Measurements from ENCODE around the gene C1QTNF1. TPM values are rescaled to one million over a fixed set of nuclear protein-coding genes. Genes with fewer than 3 reads are reported as not detected.
A peak's percentile ranks its signal among the peaks of the same experiment; 100 is the strongest.

Gene C1QTNF1, protein sequence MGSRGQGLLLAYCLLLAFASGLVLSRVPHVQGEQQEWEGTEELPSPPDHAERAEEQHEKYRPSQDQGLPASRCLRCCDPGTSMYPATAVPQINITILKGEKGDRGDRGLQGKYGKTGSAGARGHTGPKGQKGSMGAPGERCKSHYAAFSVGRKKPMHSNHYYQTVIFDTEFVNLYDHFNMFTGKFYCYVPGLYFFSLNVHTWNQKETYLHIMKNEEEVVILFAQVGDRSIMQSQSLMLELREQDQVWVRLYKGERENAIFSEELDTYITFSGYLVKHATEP
- 3.1 TPM for polyA plus RNA-seq
- long read RNA-seq, donor 1: 0 reads
- long read RNA-seq, donor 2, partial matches to known transcripts: 0 of 2 reads
- long read RNA-seq, donor 2, other reads (novel, unspliced or antisense): 0 of 2 reads
- long read RNA-seq, donor 3: 0 reads
- long read RNA-seq, donor 4: 0 reads
- long read RNA-seq, donor 5: 0 reads
- long read RNA-seq, donor 6, partial matches to known transcripts: 0 of 2 reads
- long read RNA-seq, donor 6, other reads (novel, unspliced or antisense): 0 of 2 reads
- long read RNA-seq, donor 7, partial matches to known transcripts: 0 of 2 reads
- long read RNA-seq, donor 7, other reads (novel, unspliced or antisense): 0 of 2 reads
- long read RNA-seq, donor 8, partial matches to known transcripts: 0 of 1 reads
- long read RNA-seq, donor 8, other reads (novel, unspliced or antisense): 0 of 1 reads
- long read RNA-seq, donor 9, partial matches to known transcripts: 0 of 2 reads
- long read RNA-seq, donor 9, other reads (novel, unspliced or antisense): 0 of 2 reads
- long read RNA-seq, donor 10, partial matches to known transcripts: 0 of 1 reads
- long read RNA-seq, donor 10, other reads (novel, unspliced or antisense): 0 of 1 reads
- long read RNA-seq, donor 11: 0 reads

DNA sequence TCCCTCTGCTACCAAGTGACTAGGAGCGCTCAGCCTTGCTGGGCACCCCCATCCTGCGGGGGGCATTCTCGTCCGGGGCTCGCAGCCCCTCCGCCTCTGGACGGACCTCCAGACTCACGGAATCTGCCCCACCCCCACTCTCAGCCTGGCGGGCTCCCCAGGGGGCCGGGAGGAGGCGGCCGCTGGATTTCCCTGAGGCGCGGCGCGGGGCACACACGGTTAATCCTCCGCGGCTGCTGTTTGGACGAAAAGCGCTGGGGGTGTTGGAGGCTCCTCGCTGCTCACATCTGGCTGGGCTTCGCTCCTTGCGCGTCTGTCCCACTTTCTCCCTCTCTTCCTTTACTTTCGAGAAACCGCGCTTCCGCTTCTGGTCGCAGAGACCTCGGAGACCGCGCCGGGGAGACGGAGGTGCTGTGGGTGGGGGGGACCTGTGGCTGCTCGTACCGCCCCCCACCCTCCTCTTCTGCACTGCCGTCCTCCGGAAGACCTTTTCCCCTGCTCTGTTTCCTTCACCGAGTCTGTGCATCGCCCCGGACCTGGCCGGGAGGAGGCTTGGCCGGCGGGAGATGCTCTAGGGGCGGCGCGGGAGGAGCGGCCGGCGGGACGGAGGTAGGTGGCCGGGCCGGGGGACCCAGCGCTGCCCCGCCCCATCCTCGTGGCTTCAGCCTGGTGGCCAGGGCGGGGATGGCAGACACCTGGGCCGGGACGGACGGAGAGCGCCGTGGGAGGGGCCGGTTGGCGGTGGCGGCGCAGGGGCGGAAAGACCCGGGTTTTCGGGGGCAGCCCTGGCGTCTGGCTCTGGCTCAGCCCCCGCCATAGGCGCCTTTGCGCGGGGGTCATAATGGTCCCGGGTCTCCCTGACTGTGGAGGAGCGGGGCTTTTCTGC, at the start of gene C1QTNF1:
Gene C1QTNF1 (plus strand): TSS at position 284 of the 886 bp plus-strand sequence. CDS start 19,800 bp downstream, outside the sequence.
- DNase-seq: peak in 1 of 2 donors; percentile 43
- no CpG with 5 or more reads among the region's 77 CpGs for WGBS (ENCODE audit: insufficient coverage, low lambda C conversion rate)
- H3K4me1 ChIP-seq (ENCODE audit: control insufficient read depth, insufficient read depth, low read length): peaks cover 51% of the 10 kb centered on the region
- H3K27me3 ChIP-seq (ENCODE audit: control insufficient read depth, insufficient read depth, low read length): peaks cover 31% of the 10 kb centered on the region
- no peaks in the 10 kb centered on the region for H3K36me3 ChIP-seq (ENCODE audit: control insufficient read depth, insufficient read depth, low read length)
- H3K4me3 ChIP-seq (ENCODE audit: low read length): peak within 1 kb of the TSS; percentile 49
- H3K27ac ChIP-seq (ENCODE audit: low read length): no peak within 1 kb of the TSS
- peaks cover 5% of the 10 kb centered on the region for H3K9me3 ChIP-seq (ENCODE audit: control insufficient read depth, low read depth, low read length)

DNA sequence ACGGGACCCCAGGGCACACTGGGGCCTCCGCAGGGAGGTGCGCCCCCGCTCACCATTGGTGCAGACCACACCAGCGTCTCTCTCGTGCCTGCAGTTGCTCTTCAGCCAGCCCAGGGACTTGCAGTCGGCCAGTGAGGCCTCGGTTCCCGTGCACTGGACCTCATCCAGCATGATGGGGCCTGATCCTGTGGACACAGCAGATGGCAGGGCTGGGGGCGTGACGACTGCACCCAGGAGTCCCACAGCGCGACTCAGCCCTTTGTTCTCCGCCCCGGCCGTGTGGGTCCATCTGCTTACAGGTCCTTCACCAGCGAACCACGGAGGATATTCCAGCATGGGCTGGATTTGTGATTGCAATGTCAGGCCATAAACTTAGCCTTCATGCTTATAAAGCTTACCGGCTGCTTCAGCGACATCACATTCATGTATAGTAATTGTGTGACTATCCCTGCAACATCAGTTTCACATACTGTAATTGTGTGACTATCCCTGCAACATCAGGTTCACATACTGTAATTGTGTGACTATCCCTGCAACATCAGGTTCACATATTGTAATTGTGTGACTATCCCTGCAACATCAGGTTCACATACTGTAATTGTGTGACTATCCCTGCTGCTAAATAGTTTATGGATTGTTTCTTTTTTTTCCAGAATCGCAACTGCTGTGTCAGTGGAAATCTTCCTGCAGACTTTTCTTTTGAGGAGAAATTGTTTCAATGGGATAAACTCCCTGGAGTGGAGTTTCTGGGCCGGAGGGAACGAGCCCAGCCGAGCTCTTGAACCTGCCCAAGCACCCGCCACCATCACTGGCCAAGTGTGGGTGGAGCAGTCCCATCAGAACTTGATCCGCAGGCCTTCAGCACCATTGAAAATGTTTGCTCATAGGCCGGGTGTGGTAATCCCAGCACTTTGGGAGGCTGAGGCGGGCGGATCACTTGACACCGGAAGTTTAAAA, 49.1 kb upstream of the C1QTNF1 start:
- peaks cover 55% of the 10 kb centered on the region for H3K36me3 ChIP-seq (ENCODE audit: control insufficient read depth, insufficient read depth, low read length)
- peaks cover 50% of the 10 kb centered on the region for H3K4me1 ChIP-seq (ENCODE audit: control insufficient read depth, insufficient read depth, low read length)
- no peak overlapping the region for H3K4me3 ChIP-seq (ENCODE audit: low read length)
- peak overlapping the region; percentile 34 for H3K27ac ChIP-seq (ENCODE audit: low read length)
- no peaks in the 10 kb centered on the region for H3K27me3 ChIP-seq (ENCODE audit: control insufficient read depth, insufficient read depth, low read length)
- WGBS (ENCODE audit: insufficient coverage, low lambda C conversion rate): no CpG with 5 or more reads among the region's 30 CpGs
- DNase-seq: peak in 1 of 2 donors; percentile 58
- no peaks in the 10 kb centered on the region for H3K9me3 ChIP-seq (ENCODE audit: control insufficient read depth, low read depth, low read length)

DNA sequence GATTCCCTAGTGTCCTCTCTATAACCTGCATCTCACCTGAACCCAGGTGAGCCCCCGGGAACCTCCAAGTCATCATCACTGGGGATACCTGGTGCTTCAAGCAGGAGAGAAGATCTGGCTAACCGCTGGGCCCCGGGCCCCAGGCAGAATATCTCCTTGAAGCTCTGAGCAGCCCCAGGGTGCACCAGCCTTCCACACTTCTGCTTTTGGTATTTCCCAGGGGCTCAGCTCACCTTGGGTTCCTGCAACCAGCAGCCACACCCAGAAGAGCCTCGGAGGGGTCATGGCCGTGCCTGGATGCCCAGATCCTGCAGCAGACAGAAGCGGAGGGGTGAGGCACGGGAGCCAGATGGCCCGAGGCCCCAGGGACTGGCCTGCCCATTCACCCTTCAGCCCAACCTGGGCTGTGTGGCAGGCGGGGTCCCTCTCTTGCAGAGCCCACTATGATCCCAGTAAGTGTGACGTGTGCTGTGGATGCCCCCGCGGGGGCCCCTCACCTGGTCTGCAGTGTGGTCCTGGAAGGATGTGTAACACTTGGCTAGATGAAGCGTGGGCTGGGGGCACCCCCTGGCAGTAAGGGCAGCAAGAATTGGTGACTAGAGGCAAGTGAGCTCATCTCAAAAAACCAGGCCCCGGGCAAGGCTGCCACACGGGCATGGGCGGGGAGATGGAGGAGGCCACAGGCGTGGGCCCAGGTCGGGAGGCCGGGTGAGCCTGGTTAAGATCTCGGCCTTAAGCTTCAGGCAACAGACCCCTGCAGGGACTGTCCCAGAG, 46.9 kb upstream of the C1QTNF1 start:
- no peak for DNase-seq
- WGBS (ENCODE audit: insufficient coverage, low lambda C conversion rate): 80% methylated on average over 1 of the region's 20 CpGs
- Histone ChIP-seq H3K4me3 (ENCODE audit: low read length) (no peak overlapping the region), H3K36me3 (ENCODE audit: control insufficient read depth, insufficient read depth, low read length) (peaks cover 37% of the 10 kb centered on the region), H3K27ac (ENCODE audit: low read length) (no peak overlapping the region), H3K4me1 (ENCODE audit: control insufficient read depth, insufficient read depth, low read length) (peaks cover 56% of the 10 kb centered on the region), H3K27me3 (ENCODE audit: control insufficient read depth, insufficient read depth, low read length) (no peaks in the 10 kb centered on the region), H3K9me3 (ENCODE audit: control insufficient read depth, low read depth, low read length) (no peaks in the 10 kb centered on the region)

DNA sequence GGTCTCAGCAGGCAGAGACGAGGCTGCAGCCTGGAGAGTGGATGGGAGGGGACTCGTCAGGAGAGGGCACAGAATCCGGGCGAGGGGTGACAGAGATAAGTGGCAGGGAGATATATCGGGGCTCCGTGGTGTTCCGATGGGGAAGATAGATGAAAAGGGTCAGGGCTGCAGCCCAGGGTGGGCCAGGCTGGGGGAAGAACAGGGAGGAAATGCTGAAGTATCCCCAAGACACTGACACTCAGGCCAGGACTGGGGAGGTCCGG, 46.4 kb upstream of the C1QTNF1 start:
- WGBS (ENCODE audit: insufficient coverage, low lambda C conversion rate): no CpG with 5 or more reads among the region's 8 CpGs
- DNase-seq: no peak
- Histone ChIP-seq H3K4me1 (ENCODE audit: control insufficient read depth, insufficient read depth, low read length) (peaks cover 56% of the 10 kb centered on the region), H3K36me3 (ENCODE audit: control insufficient read depth, insufficient read depth, low read length) (peaks cover 32% of the 10 kb centered on the region), H3K27ac (ENCODE audit: low read length) (no peak overlapping the region), H3K9me3 (ENCODE audit: control insufficient read depth, low read depth, low read length) (no peaks in the 10 kb centered on the region), H3K4me3 (ENCODE audit: low read length) (no peak overlapping the region), H3K27me3 (ENCODE audit: control insufficient read depth, insufficient read depth, low read length) (no peaks in the 10 kb centered on the region)

DNA sequence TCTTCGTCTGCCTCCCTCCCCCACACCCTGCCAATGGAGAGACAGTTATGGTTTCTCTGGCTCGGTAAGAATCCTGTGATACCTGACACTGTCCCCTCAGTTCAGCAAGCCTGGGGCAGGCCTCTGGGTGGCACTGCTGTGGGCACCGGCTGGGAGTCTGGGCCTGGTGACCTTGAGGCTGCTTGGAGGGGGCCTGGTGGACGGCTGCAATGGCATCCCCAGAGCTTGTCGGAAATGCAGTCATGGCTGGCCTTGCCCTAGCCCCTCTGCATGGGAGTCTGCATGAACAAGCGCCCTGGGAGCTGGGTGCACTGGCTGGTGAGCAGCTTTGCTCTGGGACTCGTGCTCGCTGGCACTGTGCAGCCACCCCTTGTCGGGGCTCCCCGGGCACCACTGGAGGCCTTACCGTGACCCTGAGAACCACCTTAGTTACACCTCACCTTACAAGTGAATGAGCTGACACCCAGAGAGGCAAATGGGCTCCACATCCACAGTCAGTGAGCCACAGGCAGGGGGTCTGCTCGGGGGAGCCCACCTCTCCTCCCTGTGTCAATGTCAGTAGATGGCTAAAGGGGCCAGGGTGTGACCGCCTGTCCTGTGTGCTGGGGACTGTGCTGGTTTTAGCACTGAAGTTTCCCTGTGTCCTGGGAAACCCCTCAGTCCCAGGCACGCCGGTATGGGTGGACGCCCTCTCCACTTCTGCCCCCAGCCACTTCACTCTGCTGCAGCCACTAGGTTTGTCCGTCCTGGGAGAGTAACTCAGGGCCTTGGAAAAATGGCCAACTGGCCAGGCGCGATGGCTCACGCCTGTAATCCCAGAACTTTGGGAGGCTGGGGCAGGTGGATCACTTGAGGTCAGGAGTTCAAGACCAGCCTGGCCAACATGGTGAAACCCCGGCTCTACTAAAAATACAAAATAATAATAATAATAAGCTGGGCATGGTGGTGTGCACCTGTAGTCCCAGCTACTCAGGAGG, 45.7 kb upstream of the C1QTNF1 start:
- H3K4me3 ChIP-seq (ENCODE audit: low read length): peak overlapping the region; percentile 35
- H3K27me3 ChIP-seq (ENCODE audit: control insufficient read depth, insufficient read depth, low read length): no peaks in the 10 kb centered on the region
- peaks cover 54% of the 10 kb centered on the region for H3K4me1 ChIP-seq (ENCODE audit: control insufficient read depth, insufficient read depth, low read length)
- H3K9me3 ChIP-seq (ENCODE audit: control insufficient read depth, low read depth, low read length): no peaks in the 10 kb centered on the region
- WGBS (ENCODE audit: insufficient coverage, low lambda C conversion rate): no CpG with 5 or more reads among the region's 21 CpGs
- peaks cover 28% of the 10 kb centered on the region for H3K36me3 ChIP-seq (ENCODE audit: control insufficient read depth, insufficient read depth, low read length)
- H3K27ac ChIP-seq (ENCODE audit: low read length): no peak overlapping the region
- no peak for DNase-seq

DNA sequence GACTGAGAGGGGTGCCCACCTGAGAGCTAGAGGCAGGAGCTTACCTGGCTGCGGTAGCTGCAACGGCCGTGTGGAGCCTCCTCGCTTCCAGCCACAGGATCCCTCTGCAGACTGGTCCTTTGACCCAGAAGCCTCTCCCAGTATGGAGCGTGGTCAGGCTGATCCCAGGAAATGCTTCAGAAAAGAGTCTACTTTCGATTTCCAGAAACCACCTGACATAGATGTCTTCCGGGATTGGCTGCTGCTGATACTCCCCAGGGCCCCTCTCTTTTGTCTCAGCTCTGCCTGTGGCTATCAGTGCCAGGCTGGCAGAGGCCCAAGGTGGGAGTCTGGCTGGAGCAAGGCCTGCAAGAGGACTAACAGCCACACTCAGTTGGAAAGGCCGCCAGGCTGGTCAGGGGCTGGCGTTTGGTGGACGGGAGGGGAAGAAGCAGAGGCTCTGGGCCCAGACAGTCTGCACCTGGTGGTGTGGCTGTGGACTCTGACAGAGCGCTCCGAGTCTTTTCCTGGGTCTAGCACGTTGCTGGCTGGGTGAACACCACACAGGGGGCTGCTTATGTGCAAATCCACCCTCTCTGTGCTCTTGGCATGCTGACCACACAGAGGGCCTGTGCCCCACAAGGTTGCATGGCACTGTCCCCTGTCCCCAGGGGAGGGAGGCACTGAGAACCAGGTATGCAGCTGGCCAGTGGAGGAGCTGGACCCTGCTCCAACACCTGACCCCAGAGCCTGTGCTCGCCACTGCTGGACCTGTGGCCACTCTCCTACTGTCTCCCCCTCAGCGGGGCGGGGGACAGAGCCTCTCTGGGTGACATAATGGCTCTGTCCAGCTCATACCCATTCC, 44.0 kb upstream of the C1QTNF1 start, which contains the start of gene LGALS3BP:
Gene LGALS3BP (minus strand): TSS at position 144 of the 844 bp plus-strand sequence. CDS start 2,732 bp downstream, outside the sequence.
- peak within 1 kb of the TSS; percentile 35 for H3K4me3 ChIP-seq (ENCODE audit: low read length)
- H3K9me3 ChIP-seq (ENCODE audit: control insufficient read depth, low read depth, low read length): no peaks in the 10 kb centered on the region
- peak; percentile 90 to 97 for DNase-seq
- H3K36me3 ChIP-seq (ENCODE audit: control insufficient read depth, insufficient read depth, low read length): peaks cover 13% of the 10 kb centered on the region
- H3K27ac ChIP-seq (ENCODE audit: low read length): peak within 1 kb of the TSS; percentile 77
- no CpG with 5 or more reads among the region's 16 CpGs for WGBS (ENCODE audit: insufficient coverage, low lambda C conversion rate)
- no peaks in the 10 kb centered on the region for H3K27me3 ChIP-seq (ENCODE audit: control insufficient read depth, insufficient read depth, low read length)
- peaks cover 52% of the 10 kb centered on the region for H3K4me1 ChIP-seq (ENCODE audit: control insufficient read depth, insufficient read depth, low read length)

DNA sequence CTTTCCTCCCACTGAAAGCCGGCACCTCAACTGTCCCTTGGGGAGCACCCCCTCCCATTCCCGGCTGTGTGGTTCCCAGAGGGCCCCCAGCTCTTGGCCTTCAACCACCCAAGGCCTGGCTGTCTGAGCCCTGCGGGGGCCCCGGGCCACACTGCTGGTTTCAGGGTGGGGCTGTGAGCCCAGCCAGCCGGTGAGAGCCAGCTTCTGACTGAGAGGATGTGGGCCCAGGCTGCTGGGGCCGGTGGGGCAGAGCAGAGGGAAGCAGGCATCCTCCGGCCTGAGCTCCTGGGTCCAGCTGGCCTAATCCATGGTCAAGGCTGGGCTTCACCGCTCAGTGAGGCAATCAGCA, 43.4 kb upstream of the C1QTNF1 start:
- no peak overlapping the region for H3K4me3 ChIP-seq (ENCODE audit: low read length)
- peaks cover 13% of the 10 kb centered on the region for H3K36me3 ChIP-seq (ENCODE audit: control insufficient read depth, insufficient read depth, low read length)
- no CpG with 5 or more reads among the region's 8 CpGs for WGBS (ENCODE audit: insufficient coverage, low lambda C conversion rate)
- DNase-seq: peak in 1 of 2 donors; percentile 54
- H3K9me3 ChIP-seq (ENCODE audit: control insufficient read depth, low read depth, low read length): no peaks in the 10 kb centered on the region
- no peaks in the 10 kb centered on the region for H3K27me3 ChIP-seq (ENCODE audit: control insufficient read depth, insufficient read depth, low read length)
- H3K4me1 ChIP-seq (ENCODE audit: control insufficient read depth, insufficient read depth, low read length): peaks cover 49% of the 10 kb centered on the region
- peak overlapping the region; percentile 77 for H3K27ac ChIP-seq (ENCODE audit: low read length)
